Left cardiac atrium (tissue), 4 donors: ENCODE data around the gene ALS2CL. TPM values are rescaled to one million over a fixed set of nuclear protein-coding genes. Genes with fewer than 3 reads are reported as not detected.

ENCODE experiments used
- ATAC-seq, 2 donors: fragments of 200-7000 bp; cut with Tn5 transposase; one replicate each; pipeline ENCODE4 v1.9.1; 2020; ENCODE audit warnings: mild to moderate bottlenecking in 2 of 2, moderate library complexity in 2 of 2
- DNase-seq: peaks from one replicate; pipeline ENCODE4 v3.0.0-alpha.2; 2020
- intact Hi-C, 2 donors: fragments of 100-400 bp; cut with DNase I; formaldehyde crosslinking; loops; one replicate each; pipeline versions ENCODE4 v1.14.1 to v1.15.1; 2022 to 2023
- total RNA-seq, 2 donors: library from RNA; stranded (reverse); fragmentation: NEBNext Ultra II Directional; extraction: Animal tissue kit (Norgen Biotek cat#: 25700); gene quantifications; one replicate each; pipeline ENCODE4 v1.2.1, GENCODE V29; 2021
- donor health status: DM: no; HTN: yes; CAD: no.
- donor health status: DM: no; HTN: yes; CAD: no; lungs with severe emphysema.
- donor health status: DM: yes; HTN: yes; CAD: no.
- donor health status: Dilated cardiomyopathy.

The ALS2CL gene
- total RNA-seq, 2 donors from 2014 or later, result 17.3 to 23.8 TPM

DNA sequence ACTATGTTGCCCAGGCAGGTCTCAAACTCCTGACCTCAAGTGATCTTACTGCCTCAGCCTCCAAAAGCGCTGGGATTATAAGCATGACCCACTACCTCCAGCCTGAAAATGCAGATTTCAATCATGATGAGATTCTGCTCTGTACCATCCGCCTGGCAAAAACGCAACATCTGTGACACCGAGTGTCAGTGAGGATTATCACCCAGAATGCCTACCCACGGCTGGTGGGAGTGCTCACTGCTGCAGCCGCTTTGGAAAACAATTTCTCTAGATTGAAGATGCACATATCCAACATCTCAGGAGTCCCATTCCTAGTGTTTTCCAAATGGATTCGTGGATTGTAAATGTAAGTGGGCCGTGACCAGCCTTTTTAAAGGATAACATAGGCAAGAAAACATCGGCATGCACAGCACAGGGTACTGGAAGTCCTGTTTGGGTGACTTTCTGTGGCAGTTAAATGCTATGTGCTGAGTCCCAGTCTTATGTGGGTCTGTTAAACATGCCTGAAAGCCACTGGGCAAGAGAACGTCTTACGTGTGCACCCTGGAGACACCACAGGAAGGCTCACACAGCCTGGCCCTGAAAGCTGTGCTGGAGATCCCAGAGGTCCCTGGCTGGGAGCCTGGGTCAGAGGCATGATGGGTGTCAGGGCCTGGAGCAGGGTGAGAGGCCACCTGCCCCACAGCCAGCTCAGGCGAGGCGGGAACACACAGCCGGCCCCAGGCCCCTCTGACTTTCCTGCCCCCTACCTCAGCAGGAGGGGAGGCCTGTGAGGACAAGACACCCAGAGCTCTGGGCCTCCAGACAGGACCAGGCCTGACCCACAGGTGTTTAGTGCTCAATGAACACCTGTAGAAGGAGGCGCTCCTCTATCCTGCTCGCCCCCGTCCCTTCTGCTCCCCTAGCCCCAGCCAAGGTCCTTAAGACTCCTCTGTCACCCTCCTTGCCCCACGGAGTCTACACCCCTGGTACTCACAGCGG is 23.3 kb upstream of the ALS2CL start:
- intact Hi-C loops, result no loop called here
- ATAC-seq (no peak), DNase-seq (no peak)

DNA sequence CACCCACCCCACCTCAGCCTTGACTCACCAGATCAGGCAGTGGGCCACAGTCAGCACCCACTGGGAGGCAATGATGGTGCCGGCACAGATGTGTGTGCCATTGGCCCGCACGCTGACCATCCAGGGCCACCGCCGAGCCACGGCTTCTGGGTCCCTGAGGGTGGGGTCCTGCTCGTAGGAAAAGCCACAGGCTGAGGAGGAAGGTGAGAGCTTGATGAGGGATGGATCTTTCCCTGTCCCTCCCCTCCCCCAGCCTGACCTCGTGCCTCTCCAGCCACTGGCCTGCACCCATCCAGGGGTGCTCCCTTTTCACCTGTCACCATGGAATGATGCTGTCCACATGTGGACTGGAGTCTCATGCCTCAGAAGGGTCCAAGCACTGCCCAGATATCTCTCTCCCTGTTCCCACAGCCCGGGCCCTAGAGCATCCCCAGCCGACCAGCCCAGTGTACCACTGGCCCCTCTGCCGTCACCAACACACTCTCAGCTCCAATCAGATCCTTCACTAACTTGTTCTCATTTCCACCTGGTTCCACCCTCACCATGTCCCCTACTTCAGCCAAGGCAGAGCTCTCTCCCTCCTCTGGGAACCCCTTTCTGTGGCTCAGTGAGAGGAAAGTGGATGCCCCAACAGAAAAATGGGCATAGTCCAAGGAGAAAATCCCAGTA is 22.2 kb upstream of the ALS2CL start:
- DNase-seq, result no peak
- ATAC-seq, result no peak
- intact Hi-C loops, result no loop called here

- DNase-seq (no peak), ATAC-seq (no peak)
- intact Hi-C loops, result no loop called here
Observed at GRCh38 chr3:46714728-46715506, 21.4 kb upstream of the ALS2CL start.

GRCh38 chr3:46713898-46714552 is 20.5 kb upstream of the ALS2CL start:
- ATAC-seq, result no peak
- DNase-seq, result no peak
- intact Hi-C loops, result no loop called here

DNA sequence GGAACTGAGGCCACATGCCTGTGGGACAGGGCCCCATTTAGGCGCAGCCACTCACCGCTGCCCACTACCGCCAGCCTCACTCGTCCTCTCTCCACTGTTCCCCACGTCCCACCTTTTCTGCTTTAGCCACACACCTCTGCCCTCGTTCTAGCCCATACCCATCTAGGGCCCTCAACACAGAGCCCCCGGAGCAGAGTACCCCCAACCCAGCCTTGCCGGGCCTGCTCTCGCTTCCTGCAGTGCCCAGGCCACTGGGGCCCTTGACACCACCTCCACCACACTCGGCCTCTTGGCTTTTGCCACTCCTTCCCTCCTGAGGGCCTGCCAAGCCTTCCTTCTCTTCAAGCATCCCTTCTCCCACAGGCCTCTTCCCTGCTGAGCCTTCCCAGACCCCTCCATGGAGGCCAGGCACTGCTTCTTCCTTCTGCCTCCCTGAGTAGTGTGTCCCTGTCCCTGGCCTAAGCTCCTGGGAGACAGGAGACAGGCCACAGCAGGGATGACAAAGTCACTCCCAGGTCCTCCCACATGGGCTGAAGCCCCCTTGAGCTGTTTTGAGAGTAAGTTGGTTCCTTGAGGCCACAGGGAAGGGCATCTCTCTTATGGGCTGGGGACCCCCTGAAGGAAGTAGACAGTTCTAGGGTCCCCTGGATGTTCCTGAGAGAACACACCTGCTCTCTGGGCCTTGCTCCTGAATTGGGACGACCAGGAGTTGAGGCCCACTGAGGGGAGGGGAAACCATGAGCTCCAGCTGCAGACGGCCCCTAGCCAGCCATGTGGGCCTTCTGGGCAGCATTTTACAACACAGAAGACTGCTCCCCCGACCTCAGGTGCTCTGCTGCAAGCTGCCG is 19.8 kb upstream of the ALS2CL start:
- intact Hi-C loops, result no loop called here
- ATAC-seq, result no peak

DNA sequence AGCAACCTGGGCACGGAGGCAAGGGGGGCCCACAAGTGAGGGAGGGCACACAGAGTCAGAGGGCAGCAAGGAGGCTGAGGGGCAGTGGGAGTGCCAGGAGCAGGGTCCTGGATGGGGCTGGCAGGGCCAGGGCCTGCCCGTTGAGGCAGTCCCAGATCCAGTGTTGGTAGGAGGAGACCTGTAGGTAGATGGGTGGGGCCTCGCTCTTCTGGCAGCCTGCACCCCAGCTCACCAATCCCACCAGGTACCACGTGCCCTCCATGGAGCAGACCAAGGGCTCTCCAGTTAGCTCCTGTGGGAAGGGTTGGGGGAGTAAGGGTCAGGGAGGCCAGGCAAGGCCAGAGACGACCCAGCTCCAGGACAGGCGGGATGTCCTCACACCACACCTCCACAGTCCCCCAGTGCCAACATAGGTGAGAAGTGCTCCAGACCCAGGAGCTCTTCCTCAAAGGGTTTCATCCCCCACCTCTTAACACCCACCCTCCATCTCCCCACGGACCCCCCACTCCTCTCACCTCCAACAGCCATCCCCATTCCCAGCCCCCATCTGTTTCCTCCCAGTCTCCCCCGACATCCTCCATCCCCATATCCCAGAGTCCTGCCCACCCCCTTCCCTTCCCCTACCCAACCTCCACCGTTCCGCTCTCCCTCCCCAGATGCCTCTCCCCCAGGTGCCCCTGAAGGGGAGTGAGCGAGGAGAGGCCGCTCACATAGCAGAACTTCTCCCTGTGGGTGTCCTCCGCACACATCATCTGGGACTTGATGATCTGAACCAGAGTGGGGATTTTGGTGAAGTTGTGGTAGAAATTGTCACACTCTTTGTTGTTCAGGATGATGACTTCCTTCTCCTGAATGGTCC is 18.9 kb upstream of the ALS2CL start:
- DNase-seq, result no peak

More for the DNA sequence above, 19.8 kb upstream of the ALS2CL start:
- no peak for DNase-seq

DNA sequence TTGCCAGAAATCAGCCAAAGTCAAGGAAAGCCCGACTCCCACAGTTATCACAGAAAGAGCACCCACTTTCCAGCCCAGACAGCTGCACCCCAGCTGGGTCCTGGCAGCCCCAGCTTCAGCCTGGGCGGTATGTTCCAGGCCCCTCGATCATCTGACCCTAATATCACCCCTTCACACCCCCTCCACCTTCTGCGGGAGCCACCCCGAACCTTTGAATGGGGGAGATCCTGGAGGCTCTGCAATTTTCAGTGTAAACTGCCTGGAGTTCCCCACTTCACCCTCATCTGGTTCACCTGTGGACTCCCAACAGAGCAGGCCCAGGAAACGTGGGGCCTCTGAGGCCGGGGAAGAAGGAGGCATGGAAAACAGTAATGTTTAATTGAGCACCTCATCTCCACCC is 18.3 kb upstream of the ALS2CL start:
- intact Hi-C loops, result no loop called here
- ATAC-seq, result no peak

More for the DNA sequence above, 18.9 kb upstream of the ALS2CL start:
- no peak for ATAC-seq
- intact Hi-C loops, result no loop called here

DNA sequence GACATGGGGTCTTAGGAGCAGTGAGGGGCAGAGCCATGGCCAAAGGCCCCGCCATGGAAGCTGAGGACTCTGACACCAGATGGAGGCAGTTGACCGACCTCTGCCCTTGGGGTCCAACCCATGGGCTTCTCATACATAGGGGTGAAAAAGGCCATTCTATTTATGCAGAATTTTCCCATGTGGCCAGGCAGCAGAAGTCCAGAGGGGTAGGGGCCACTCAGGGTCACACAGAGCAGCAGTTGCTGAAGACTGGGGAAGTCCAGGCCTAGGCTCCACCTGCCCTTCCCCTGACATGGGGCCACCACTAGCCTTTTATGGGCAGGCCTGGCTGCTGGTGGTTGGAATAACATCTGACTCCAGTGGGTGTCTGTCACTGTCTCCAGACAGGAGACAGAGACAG is 17.8 kb upstream of the ALS2CL start:
- DNase-seq (no peak), ATAC-seq (no peak)
- intact Hi-C loops, result no loop called here

More for the DNA sequence above, 18.3 kb upstream of the ALS2CL start:
- DNase-seq, result no peak

- intact Hi-C loops, result no loop called here
- no peak for ATAC-seq
- no peak for DNase-seq
Observed at GRCh38 chr3:46710671-46711295, 17.3 kb upstream of the ALS2CL start.

DNA sequence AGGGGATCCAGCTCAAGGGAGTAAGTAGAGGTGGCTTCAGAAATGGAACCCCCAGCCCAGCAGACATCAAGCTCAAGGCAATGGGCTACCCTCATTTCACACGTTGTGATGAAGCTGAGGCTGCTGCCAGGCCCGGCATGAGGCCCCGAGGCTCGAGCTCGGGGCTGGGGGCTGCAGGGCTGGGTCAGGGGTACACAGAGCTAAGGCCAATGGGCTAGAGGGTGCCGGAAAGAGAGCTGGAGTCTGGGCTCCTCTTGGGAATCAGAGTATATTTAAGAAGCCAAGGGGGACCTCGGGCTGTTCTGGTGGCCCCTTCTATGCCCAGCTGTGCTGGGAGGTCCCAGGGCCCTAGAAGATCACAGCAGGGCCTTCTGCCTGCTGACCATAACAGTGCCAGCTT is 16.8 kb upstream of the ALS2CL start:
- no peak for DNase-seq
- ATAC-seq, result no peak

GRCh38 chr3:46709721-46710120 is 16.2 kb upstream of the ALS2CL start:
- ATAC-seq, result no peak
- DNase-seq, result no peak
- intact Hi-C loops, result loop anchor here (5.0 to 10.0 kb wide), 3 partner anchors 135 to 295 kb away; no protein-coding TSS in a partner anchor

More for the DNA sequence above, 16.8 kb upstream of the ALS2CL start:
- intact Hi-C loops, result no loop called here

DNA sequence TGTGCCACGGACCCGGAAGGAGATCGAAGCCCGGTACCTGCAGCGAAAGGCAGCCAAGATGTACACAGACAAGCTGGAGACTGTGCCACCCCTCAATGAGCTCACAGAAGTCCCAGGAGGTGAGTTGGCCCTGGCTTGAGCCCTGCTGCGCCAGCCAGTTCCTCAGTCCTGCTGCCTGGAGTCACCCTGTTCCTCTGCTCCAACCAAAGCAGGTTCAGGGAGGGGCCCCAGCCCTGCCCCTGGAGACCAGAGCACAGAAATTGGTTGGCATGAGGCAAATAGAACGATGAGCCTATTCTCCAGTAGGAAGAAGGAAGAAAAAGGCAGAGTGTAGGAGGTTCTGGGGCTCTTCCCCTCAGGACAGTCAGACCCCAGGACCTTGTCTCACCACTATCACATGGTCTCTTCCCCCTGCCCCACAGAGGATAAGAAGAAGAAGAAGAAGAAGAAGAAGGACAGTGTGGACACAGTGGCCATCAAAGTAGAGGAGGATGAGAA is 15.7 kb upstream of the ALS2CL start:
- DNase-seq (no peak), ATAC-seq (no peak)
- intact Hi-C loops, result loop anchor here (5.0 to 10.0 kb wide), 3 partner anchors 136 to 296 kb away; no protein-coding TSS in a partner anchor

GRCh38 chr3:46708401-46709156 is 15.1 kb upstream of the ALS2CL start:
- DNase-seq (no peak), ATAC-seq (no peak)
- intact Hi-C loops, result loop anchor here (5.0 to 10.0 kb wide), 3 partner anchors 136 to 296 kb away; no protein-coding TSS in a partner anchor

DNA sequence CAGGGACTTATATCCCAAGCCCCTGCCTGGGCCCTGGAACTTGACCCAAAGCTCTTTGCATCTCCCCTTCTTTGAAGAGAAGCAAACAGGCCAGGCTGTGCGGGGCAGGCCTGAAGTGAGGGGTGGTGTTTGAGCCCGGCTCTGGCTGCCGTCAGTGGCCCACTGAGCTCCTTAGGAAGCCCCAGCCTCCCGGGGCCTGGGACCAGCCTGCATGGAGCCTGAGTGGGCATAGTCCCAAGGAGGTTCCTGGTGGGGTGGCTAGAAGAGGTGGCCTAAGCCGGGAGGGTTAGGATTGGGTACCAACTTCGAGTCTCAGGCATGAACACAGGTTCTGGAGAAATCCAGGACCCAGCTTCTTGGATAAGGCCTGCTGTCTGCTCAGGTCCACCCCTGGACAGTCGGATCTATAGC is 14.1 kb upstream of the ALS2CL start:
- intact Hi-C loops, result loop anchor here (5.0 to 10.0 kb wide), 3 partner anchors 137 to 297 kb away; no protein-coding TSS in a partner anchor
- DNase-seq (no peak), ATAC-seq (no peak)

DNA sequence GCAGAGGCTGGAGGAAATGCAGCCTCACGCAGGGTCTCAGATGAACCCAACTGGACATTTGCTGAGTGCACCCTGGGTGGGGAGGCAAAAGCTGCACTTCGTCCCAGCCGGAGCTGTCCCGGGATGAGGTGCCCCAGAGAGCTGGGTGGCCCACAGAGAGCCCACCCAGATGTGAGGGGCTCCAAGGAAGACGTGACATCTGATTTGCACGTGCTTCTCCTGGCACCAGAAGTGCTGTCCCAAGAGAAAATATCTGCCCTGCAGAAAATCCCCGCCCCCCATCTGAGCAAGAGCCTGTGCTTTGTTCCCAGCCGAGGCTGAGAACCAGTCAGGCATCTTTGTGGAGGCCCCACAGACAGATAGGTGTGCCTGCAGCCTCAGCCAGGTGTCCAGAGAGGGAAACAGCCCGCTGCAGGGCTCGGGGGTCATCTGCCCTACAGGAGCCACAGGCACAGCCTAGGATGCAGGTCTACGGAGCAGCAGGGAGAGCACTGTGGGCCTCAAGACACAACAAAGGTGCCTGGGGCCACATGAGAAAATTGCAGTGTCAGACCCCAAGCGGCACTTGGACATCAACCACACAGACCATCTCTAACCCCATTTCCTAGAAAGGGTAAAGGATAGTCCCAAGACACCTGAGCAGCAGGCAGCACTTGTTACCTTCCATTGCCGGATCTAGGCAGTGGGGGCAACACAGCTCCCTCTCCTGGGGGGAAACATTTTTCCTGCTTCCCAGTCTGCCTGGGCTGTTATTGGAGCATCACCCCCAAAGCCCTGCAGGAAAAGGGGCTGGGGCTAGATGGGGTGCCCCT is 13.5 kb upstream of the ALS2CL start:
- no peak for DNase-seq
- intact Hi-C loops, result loop anchor here (5.0 to 10.0 kb wide), 3 partner anchors 138 to 298 kb away; no protein-coding TSS in a partner anchor
- no peak for ATAC-seq
